H1 (cell line): ENCODE measurements around the gene GALNTL6. TPM values are rescaled to one million over a fixed set of nuclear protein-coding genes. Genes with fewer than 3 reads are reported as not detected.

Experiments
- ASH2L ChIP-seq: fragments of 200-600, 300-600 bp; sonication (generic); IDR thresholded peaks from one replicate; pipeline ENCODE4 v1.7.1; 2017; ENCODE audit warnings: low read length
- POLR2A ChIP-seq, 2 experiments: IDR thresholded peaks; 1 replicate in 1 of 2; 2 replicates in 1 of 2; pipeline ENCODE4 v1.6.1; 2011; ENCODE audit warnings: low read depth in 2 of 2, low read length in 2 of 2, mild to moderate bottlenecking in 2 of 2; ENCODE audit errors: control extremely low read depth in 1 of 2
- POLR2AphosphoS5 ChIP-seq: IDR thresholded peaks from 2 replicates; pipeline ENCODE4 v1.6.1; 2011; ENCODE audit warnings: low read depth, low read length
- SIN3A ChIP-seq, 2 experiments: IDR thresholded peaks in 1 of 2; conservative IDR thresholded peaks in 1 of 2; 2 replicates each; pipeline ENCODE4 v1.6.1; 2011 to 2012; ENCODE audit warnings: low read length in 2 of 2, improper control_type of control experiment in 1 of 2, low read depth in 1 of 2, mild to moderate bottlenecking in 1 of 2
- polyA plus RNA-seq, 7 experiments: library from polyadenylated mRNA; depleted of rRNA in 3 of 7; stranded (reverse) in 5 of 7; unstranded in 2 of 7; fragments of >200 nt in 5 of 7; fragments of 200-250 nt in 2 of 7; gene quantifications; 1 replicate in 5 of 7; 2 replicates in 1 of 7; 4 replicates in 1 of 7; pipeline versions ENCODE4 v1.2.1 to v1.2.3, GENCODE V29; 2011 to 2013; ENCODE audit warnings: missing spikeins in 2 of 7, mixed read lengths in 2 of 7
- total RNA-seq: library from RNA; stranded (reverse); fragmentation: NEBNext Ultra II Directional; extraction: Animal tissue kit (Norgen Biotek cat#: 25700); gene quantifications from 2 replicates; pipeline ENCODE4 v1.2.1, GENCODE V29; 2021

GALNTL6 gene
- total and polyA plus RNA-seq, 2 of the 8 experiments (the other 6 are each of a cell fraction or from before 2014, with no cell fraction given): 0.03 to 0.32 TPM

DNA sequence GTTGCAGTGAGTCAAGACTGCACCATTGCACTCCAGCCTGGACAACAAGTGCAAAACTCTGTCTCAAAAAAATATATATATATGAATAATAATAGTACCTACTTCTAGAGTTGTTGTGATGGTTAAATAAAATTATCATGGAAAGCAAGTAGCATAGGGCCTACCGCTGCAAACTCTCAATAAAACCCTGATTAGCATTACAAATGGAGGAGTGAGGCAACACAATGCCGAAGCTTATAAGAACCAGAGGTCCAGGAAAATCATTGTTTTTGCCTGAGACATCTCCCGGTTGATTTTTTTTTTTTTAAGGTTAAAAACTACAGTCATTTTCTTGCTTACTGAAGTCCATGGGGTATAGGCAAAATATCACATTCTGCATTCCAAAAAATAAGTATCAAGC is 1170.4 kb downstream of the GALNTL6 start (continued):
- TF ChIP-seq ASH2L (no peak), SIN3A (conservative IDR thresholded peaks at IDR 0.05 in 1 of 2, IDR thresholded peaks at IDR 0.05 in 1 of 2; ENCODE audit: low read depth in 1 of 2, low read length in 2 of 2) (no peak), POLR2A (IDR thresholded peaks at IDR 0.05; ENCODE audit: control extremely low read depth in 1 of 2, low read depth in 2 of 2, low read length in 2 of 2) (no peak), POLR2AphosphoS5 (no peak)
